HepG2 (cell line): ENCODE data around the gene AKAP9. TPM values are rescaled to one million over a fixed set of nuclear protein-coding genes. Genes with fewer than 3 reads are reported as not detected.

ENCODE experiments used
- ARID2 ChIP-seq: sonication (generic); formaldehyde crosslinking; IDR thresholded peaks from 2 replicates; pipeline ENCODE4 v1.8.1; 2022; ENCODE audit warnings: mild to moderate bottlenecking, missing genetic modification reagents, borderline replicate concordance
- KDM5A ChIP-seq: fragments of 200-600 bp; sonication (generic); IDR thresholded peaks from 2 replicates; pipeline ENCODE4 v1.7.0; 2018; ENCODE audit warnings: antibody characterized with exemption, mild to moderate bottlenecking, low read length, borderline replicate concordance
- NFE2L2 ChIP-seq: fragments of 150-350 bp; IDR thresholded peaks from 2 replicates; pipeline ENCODE4 v1.6.1; 2014; ENCODE audit warnings: low read length
- PHB2 ChIP-seq: fragments of 450-650 bp; IDR thresholded peaks from 2 replicates; pipeline ENCODE4 v1.6.1; 2018; ENCODE audit not compliant: partially characterized antibody
- PHF21A ChIP-seq: sonication (generic); formaldehyde crosslinking; IDR thresholded peaks from 2 replicates; pipeline ENCODE4 v1.5.0; 2020; ENCODE audit warnings: mild to moderate bottlenecking, missing genetic modification reagents
- SALL1 ChIP-seq: sonication (generic); formaldehyde crosslinking; IDR thresholded peaks from 2 replicates; pipeline ENCODE4 v1.8.0; 2022; ENCODE audit warnings: mild to moderate bottlenecking, missing genetic modification reagents
- TAF1 ChIP-seq: sonication (generic); formaldehyde crosslinking; IDR thresholded peaks from 2 replicates; pipeline ENCODE4 v1.4.0; 2020; ENCODE audit warnings: missing genetic modification reagents
- THYN1 ChIP-seq: sonication (generic); formaldehyde crosslinking; IDR thresholded peaks from 2 replicates; pipeline ENCODE4 v1.8.1; 2023; ENCODE audit warnings: low read depth, mild to moderate bottlenecking, moderate library complexity, missing genetic modification reagents, borderline replicate concordance
- ZNF24 ChIP-seq: fragments of 450-650 bp; IDR thresholded peaks from 2 replicates; pipeline ENCODE4 v1.6.1; 2017; ENCODE audit warnings: antibody characterized with exemption, mild to moderate bottlenecking
- ZNF331 ChIP-seq: sonication (generic); formaldehyde crosslinking; IDR thresholded peaks from 2 replicates; pipeline ENCODE4 v1.4.0; 2020; ENCODE audit warnings: missing genetic modification reagents
- ZNF431 ChIP-seq: sonication (generic); formaldehyde crosslinking; IDR thresholded peaks from 2 replicates; pipeline ENCODE4 v1.9.0; 2022; ENCODE audit warnings: missing genetic modification reagents, low read depth, mild to moderate bottlenecking, borderline replicate concordance
- ZNF44 ChIP-seq: sonication (generic); formaldehyde crosslinking; IDR thresholded peaks from 2 replicates; pipeline ENCODE4 v1.5.1; 2020; ENCODE audit warnings: mild to moderate bottlenecking, missing genetic modification reagents
- ZNF550 ChIP-seq: sonication (generic); formaldehyde crosslinking; IDR thresholded peaks from 2 replicates; pipeline ENCODE4 v1.4.0; 2020; ENCODE audit warnings: mild to moderate bottlenecking, missing genetic modification reagents, borderline replicate concordance
- ZNF761 ChIP-seq: sonication (generic); formaldehyde crosslinking; conservative IDR thresholded peaks from 2 replicates; pipeline ENCODE4 v1.4.0; 2020; ENCODE audit warnings: mild to moderate bottlenecking, missing genetic modification reagents
- ZNF792 ChIP-seq: IDR thresholded peaks from 2 replicates; pipeline ENCODE4 v1.6.1; 2016
- ZNF83 ChIP-seq: sonication (generic); formaldehyde crosslinking; IDR thresholded peaks from 2 replicates; pipeline ENCODE4 v1.4.0; 2020; ENCODE audit warnings: missing genetic modification reagents, mild to moderate bottlenecking, borderline replicate concordance
- ZSCAN20 ChIP-seq: sonication (generic); formaldehyde crosslinking; IDR thresholded peaks from 2 replicates; pipeline ENCODE4 v1.4.0; 2020; ENCODE audit warnings: missing genetic modification reagents, mild to moderate bottlenecking, borderline replicate concordance
- polyA plus RNA-seq, 8 experiments: library from polyadenylated mRNA; depleted of rRNA in 3 of 8; stranded (reverse) in 7 of 8; unstranded in 1 of 8; fragments of >200 nt; fragmentation: Illumina TruSeq in 4 of 8; extraction: Trizol in 4 of 8; gene quantifications; 2 replicates each; pipeline versions ENCODE4 v1.2.1 to v1.2.3, GENCODE V29; 2011 to 2016; ENCODE audit warnings: low read depth in 4 of 8, missing spikeins in 1 of 8, mixed read lengths in 1 of 8; ENCODE audit not compliant: insufficient read depth in 1 of 8
- total RNA-seq, 5 experiments: library from RNA; depleted of rRNA; stranded (reverse); fragments of >200 nt; fragmentation: Illumina TruSeq; extraction: Trizol; gene quantifications; 2 replicates each; pipeline ENCODE4 v1.2.3, GENCODE V29; 2016; ENCODE audit warnings: low read depth in 1 of 5
- TF ChIP-seq, protein P1 (sequence below): sonication (generic); formaldehyde crosslinking; IDR thresholded peaks from one replicate; pipeline ENCODE4 v1.5.1; 2020; ENCODE audit warnings: mild to moderate bottlenecking, missing genetic modification reagents; ENCODE audit errors: not compliant biosample characterization
- TF ChIP-seq, protein P2 (sequence below): IDR thresholded peaks from 2 replicates; pipeline ENCODE4 v1.6.1; 2016; ENCODE audit warnings: missing biosample characterization, missing genetic modification reagents, low read depth
- TF ChIP-seq, protein P3 (sequence below): IDR thresholded peaks from 2 replicates; pipeline ENCODE4 v1.6.1; 2016

AKAP9 gene
- total and polyA plus RNA-seq, 2 of the 13 experiments (the other 11 are each of a cell fraction or from before 2014, with no cell fraction given) = 27.6 to 33.1 TPM

DNA sequence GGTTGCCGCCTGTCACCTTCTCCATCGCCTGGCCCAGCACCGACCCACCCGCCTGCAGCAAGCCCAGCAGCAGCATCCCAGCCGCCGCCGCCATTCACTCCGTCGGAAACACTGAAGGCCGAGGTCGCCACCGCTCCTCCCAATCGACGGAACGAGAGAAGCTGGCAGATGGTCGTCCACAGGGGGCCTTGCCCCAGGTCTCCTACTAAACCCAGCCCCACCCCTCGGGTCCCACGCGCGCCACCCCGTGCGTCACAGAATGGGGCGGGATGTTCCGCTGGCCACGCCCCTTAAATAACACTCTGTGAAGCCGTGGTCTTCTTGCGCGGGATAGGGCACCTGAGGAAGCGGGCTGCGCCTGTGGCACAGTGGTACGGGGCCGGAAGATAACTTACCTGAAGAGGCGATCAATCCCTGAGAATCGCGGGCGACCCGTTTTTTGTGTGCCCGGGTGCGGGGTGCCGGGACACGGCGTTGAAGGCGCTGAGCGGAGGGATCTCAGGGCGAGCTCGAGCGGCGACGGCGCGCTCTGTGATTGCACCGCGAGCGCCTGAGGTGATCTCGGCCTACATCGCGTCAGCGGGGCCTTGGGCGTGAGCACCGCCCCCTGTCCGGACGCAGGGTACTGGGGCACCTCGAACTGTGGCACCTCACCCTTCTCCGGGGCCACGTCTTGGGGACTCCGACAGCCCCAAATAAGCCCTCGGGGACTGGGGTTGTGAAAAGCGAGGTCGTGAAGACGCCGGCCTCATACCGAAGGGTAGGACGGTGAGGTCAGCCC lies 193.8 kb downstream of the AKAP9 start, which contains the start of gene CYP51A1 (continued):
- TF ChIP-seq, protein P1, sequence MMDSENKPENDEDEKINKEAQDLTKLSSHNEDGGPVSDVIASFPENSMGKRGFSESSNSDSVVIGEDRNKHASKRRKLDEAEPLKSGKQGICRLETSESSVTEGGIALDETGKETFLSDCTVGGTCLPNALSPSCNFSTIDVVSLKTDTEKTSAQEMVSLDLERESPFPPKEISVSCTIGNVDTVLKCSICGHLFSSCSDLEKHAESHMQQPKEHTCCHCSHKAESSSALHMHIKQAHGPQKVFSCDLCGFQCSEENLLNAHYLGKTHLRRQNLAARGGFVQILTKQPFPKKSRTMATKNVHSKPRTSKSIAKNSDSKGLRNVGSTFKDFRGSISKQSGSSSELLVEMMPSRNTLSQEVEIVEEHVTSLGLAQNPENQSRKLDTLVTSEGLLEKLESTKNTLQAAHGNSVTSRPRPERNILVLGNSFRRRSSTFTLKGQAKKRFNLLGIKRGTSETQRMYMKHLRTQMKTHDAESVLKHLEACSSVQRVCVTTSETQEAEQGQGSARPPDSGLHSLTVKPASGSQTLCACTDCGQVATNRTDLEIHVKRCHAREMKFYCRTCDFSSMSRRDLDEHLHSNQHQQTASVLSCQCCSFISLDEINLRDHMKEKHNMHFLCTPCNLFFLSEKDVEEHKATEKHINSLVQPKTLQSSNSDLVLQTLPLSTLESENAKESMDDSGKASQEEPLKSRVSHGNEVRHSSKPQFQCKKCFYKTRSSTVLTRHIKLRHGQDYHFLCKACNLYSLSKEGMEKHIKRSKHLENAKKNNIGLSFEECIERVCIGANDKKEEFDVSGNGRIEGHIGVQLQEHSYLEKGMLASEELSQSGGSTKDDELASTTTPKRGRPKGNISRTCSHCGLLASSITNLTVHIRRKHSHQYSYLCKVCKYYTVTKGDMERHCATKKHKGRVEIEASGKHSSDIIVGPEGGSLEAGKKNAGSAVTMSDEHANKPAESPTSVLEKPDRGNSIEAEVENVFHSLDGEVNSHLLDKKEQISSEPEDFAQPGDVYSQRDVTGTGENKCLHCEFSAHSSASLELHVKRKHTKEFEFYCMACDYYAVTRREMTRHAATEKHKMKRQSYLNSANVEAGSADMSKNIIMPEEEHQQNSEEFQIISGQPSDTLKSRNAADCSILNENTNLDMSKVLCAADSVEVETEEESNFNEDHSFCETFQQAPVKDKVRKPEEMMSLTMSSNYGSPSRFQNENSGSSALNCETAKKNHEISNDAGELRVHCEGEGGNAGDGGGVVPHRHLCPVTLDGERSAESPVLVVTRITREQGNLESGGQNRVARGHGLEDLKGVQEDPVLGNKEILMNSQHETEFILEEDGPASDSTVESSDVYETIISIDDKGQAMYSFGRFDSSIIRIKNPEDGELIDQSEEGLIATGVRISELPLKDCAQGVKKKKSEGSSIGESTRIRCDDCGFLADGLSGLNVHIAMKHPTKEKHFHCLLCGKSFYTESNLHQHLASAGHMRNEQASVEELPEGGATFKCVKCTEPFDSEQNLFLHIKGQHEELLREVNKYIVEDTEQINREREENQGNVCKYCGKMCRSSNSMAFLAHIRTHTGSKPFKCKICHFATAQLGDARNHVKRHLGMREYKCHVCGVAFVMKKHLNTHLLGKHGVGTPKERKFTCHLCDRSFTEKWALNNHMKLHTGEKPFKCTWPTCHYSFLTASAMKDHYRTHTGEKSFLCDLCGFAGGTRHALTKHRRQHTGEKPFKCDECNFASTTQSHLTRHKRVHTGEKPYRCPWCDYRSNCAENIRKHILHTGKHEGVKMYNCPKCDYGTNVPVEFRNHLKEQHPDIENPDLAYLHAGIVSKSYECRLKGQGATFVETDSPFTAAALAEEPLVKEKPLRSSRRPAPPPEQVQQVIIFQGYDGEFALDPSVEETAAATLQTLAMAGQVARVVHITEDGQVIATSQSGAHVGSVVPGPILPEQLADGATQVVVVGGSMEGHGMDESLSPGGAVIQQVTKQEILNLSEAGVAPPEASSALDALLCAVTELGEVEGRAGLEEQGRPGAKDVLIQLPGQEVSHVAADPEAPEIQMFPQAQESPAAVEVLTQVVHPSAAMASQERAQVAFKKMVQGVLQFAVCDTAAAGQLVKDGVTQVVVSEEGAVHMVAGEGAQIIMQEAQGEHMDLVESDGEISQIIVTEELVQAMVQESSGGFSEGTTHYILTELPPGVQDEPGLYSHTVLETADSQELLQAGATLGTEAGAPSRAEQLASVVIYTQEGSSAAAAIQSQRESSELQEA = peak; percentile 6
- TF ChIP-seq ZNF83 (CRISPR knock-in tag) = no peak
- peak; percentile 93 for TF ChIP-seq SALL1 (CRISPR knock-in tag)
- TF ChIP-seq PHB2 = no peak
- TF ChIP-seq, protein P2, sequence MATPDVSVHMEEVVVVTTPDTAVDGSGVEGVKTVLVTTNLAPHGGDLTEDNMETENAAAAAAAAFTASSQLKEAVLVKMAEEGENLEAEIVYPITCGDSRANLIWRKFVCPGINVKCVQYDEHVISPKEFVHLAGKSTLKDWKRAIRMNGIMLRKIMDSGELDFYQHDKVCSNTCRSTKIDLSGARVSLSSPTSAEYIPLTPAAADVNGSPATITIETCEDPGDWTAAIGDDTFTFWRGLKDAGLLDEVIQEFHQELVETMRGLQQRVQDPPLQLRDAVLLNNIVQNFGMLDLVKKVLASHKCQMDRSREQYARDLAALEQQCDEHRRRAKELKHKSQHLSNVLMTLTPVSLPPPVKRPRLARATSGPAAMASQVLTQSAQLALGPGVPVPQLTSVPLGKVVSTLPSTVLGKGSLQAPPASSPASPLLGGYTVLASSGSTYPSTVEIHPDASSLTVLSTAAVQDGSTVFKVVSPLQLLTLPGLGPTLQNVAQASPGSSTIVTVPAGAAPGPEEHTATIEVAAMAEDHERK (CRISPR knock-in tag) = peak; percentile 62
- TF ChIP-seq, protein P3, sequence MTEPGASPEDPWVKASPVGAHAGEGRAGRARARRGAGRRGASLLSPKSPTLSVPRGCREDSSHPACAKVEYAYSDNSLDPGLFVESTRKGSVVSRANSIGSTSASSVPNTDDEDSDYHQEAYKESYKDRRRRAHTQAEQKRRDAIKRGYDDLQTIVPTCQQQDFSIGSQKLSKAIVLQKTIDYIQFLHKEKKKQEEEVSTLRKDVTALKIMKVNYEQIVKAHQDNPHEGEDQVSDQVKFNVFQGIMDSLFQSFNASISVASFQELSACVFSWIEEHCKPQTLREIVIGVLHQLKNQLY (CRISPR knock-in tag) = no peak
- no peak; the same call in 1 of the 2 replicates for TF ChIP-seq ARID2 (CRISPR knock-in tag)
- TF ChIP-seq ZNF792 (CRISPR knock-in tag) = no peak; the same call in 1 of the 2 replicates
- TF ChIP-seq THYN1 (CRISPR knock-in tag) = no peak
- peak; percentile 96; the same call in 1 of the 2 replicates for TF ChIP-seq ZNF761 (CRISPR knock-in tag)
- peak; percentile 68; the same call in 1 of the 2 replicates for TF ChIP-seq KDM5A
- TF ChIP-seq ZNF44 (CRISPR knock-in tag) = 0 out of 2 replicates have a peak, but pooled peaks have one; percentile 27
- TF ChIP-seq ZNF431 = peak; percentile 74
- no peak for TF ChIP-seq ZNF550
- peak; percentile 66; the same call in 1 of the 2 replicates for TF ChIP-seq ZNF24
- peak; percentile 94 for TF ChIP-seq PHF21A (CRISPR knock-in tag)
- TF ChIP-seq ZSCAN20 = no peak
- TF ChIP-seq TAF1 (CRISPR knock-in tag) = peak; percentile 89
- TF ChIP-seq NFE2L2 = no peak
- TF ChIP-seq ZNF331 (CRISPR knock-in tag) = peak; percentile 21; the same call in 1 of the 2 replicates
